GM23338 (cell line): ENCODE data around the gene BHLHA9. TPM values are rescaled to one million over a fixed set of nuclear protein-coding genes. Genes with fewer than 3 reads are reported as not detected.

Experiments
- ATAC-seq: fragments of 200-7000 bp; cut with Tn5 transposase; 3 replicates; pipeline ENCODE4 v1.9.1; 2020
- DNase-seq: peaks from one replicate; pipeline ENCODE4 v3.0.0-alpha.2; 2015; ENCODE audit warnings: low spot score
- H2AFZ ChIP-seq: fragments of 200-600 bp; sonication (generic); 2 replicates; pipeline ENCODE4 v1.8.0; 2016; ENCODE audit warnings: antibody characterized with exemption, mild to moderate bottlenecking, moderate library complexity
- H3F3A ChIP-seq: fragments of 200-600 bp; sonication (generic); replicated peaks from 2 replicates; pipeline ENCODE4 v1.8.0; 2017; ENCODE audit warnings: antibody characterized with exemption, mixed run types, low read depth
- H3K27ac ChIP-seq: fragments of 200-600 bp; sonication (generic); 2 replicates; pipeline ENCODE4 v1.6.1; 2016; ENCODE audit warnings: low read depth
- H3K27me3 ChIP-seq: fragments of 200-600 bp; sonication (generic); 2 replicates; pipeline ENCODE4 v1.8.0; 2016; ENCODE audit warnings: mild to moderate bottlenecking, mixed run types, moderate library complexity; ENCODE audit not compliant: insufficient read depth
- H3K36me3 ChIP-seq: fragments of 200-600 bp; sonication (generic); 2 replicates; pipeline ENCODE4 v1.8.0; 2016; ENCODE audit warnings: mild to moderate bottlenecking; ENCODE audit not compliant: insufficient read depth
- H3K4me1 ChIP-seq: fragments of 200-600 bp; sonication (generic); 2 replicates; pipeline ENCODE4 v1.8.0; 2016; ENCODE audit warnings: mild to moderate bottlenecking, moderate library complexity; ENCODE audit not compliant: insufficient read depth
- H3K4me2 ChIP-seq: fragments of 200-600 bp; sonication (generic); 2 replicates; pipeline ENCODE4 v1.7.1; 2017; ENCODE audit warnings: mixed run types
- H3K4me3 ChIP-seq: fragments of 200-600 bp; sonication (generic); 2 replicates; pipeline ENCODE4 v1.6.1; 2016; ENCODE audit warnings: mixed run types
- H3K79me2 ChIP-seq: fragments of 200-600 bp; sonication (generic); replicated peaks from 2 replicates; pipeline ENCODE4 v1.8.0; 2017; ENCODE audit warnings: mild to moderate bottlenecking; ENCODE audit not compliant: insufficient read depth
- H3K9me2 ChIP-seq: fragments of 200-600 bp; sonication (generic); 2 replicates; pipeline ENCODE4 v1.8.0; 2017; ENCODE audit not compliant: insufficient read depth
- H4K20me1 ChIP-seq: fragments of 200-600 bp; sonication (generic); replicated peaks from 2 replicates; pipeline ENCODE4 v1.8.0; 2017; ENCODE audit warnings: mild to moderate bottlenecking; ENCODE audit not compliant: insufficient read depth
- H3K27ac Mint-ChIP-seq: 2 replicates; pipeline ENCODE4 v1.8.0; 2020; ENCODE audit warnings: inconsistent platforms, mild to moderate bottlenecking, moderate library complexity, mixed read lengths
- H3K27me3 Mint-ChIP-seq: 3 replicates; pipeline ENCODE4 v1.8.0; 2022; ENCODE audit warnings: low read depth, mild to moderate bottlenecking, moderate library complexity, mixed read lengths, inconsistent platforms; ENCODE audit not compliant: insufficient read depth, poor library complexity
- H3K36me3 Mint-ChIP-seq: 3 replicates; pipeline ENCODE4 v1.8.0; 2021; ENCODE audit warnings: low read depth, mild to moderate bottlenecking, inconsistent platforms, moderate library complexity, mixed read lengths
- H3K4me1 Mint-ChIP-seq: 3 replicates; pipeline ENCODE4 v1.8.0; 2020; ENCODE audit warnings: mild to moderate bottlenecking, inconsistent platforms, mixed read lengths
- H3K4me3 Mint-ChIP-seq: 3 replicates; pipeline ENCODE4 v1.8.0; 2021; ENCODE audit warnings: moderate library complexity, mild to moderate bottlenecking, inconsistent platforms, mixed read lengths
- H3K9me3 Mint-ChIP-seq: 3 replicates; pipeline ENCODE4 v1.8.0; 2020; ENCODE audit warnings: moderate library complexity, mild to moderate bottlenecking, inconsistent platforms, mixed read lengths
- ETS1 ChIP-seq: IDR thresholded peaks from 2 replicates; pipeline ENCODE4 v1.6.1; 2016; ENCODE audit warnings: antibody characterized with exemption
- NANOG ChIP-seq: IDR thresholded peaks from 2 replicates; pipeline ENCODE4 v1.6.1; 2016; ENCODE audit warnings: antibody characterized with exemption, borderline replicate concordance
- STAT1 ChIP-seq: IDR thresholded peaks from one replicate; pipeline ENCODE4 v1.6.1; 2016; ENCODE audit warnings: antibody characterized with exemption; ENCODE audit not compliant: unreplicated experiment
- polyA plus RNA-seq: library from polyadenylated mRNA; unstranded; fragments of >200 nt; fragmentation: Nextera tagmentation; extraction: Ambion mirVana; gene quantifications from 2 replicates; pipeline ENCODE4 v1.2.1, GENCODE V29; 2016
- total RNA-seq: library from RNA; depleted of rRNA; stranded (reverse); fragments of >200 nt; shearing (Covaris generic); gene quantifications from 2 replicates; pipeline ENCODE4 v1.2.3, GENCODE V29; 2014
- TF ChIP-seq, protein P1 (sequence below), 2 experiments: fragments of 200-600 bp in 1 of 2; sonication (generic) in 1 of 2; conservative IDR thresholded peaks; 2 replicates each; pipeline versions ENCODE4 v1.5.1 to v1.6.1; 2016 to 2017; ENCODE audit warnings: antibody characterized with exemption in 2 of 2, low read depth in 2 of 2, mild to moderate bottlenecking in 2 of 2, moderate library complexity in 1 of 2

The BHLHA9 gene
- total and polyA plus RNA-seq, 2 experiments from 2014 or later = 0.39 to 2.3 TPM

- Histone ChIP-seq H3K9me2 (no peaks in the 10 kb centered on the region), H3K4me1 (no peaks in the 10 kb centered on the region), H3K27ac (no peak overlapping the region), H2AFZ (no peak overlapping the region), H3K4me2 (no peak overlapping the region), H3K36me3 (no peaks in the 10 kb centered on the region), H3K4me3 (no peak overlapping the region), H3F3A (no peaks in the 10 kb centered on the region), H4K20me1 (no peaks in the 10 kb centered on the region), H3K27me3 (peaks cover 9% of the 10 kb centered on the region), H3K79me2 (no peaks in the 10 kb centered on the region)
- ATAC-seq (peak; percentile 83), DNase-seq (peak; percentile 91)
- Mint-ChIP-seq H3K27ac (no peak overlapping the region), H3K9me3 (no peaks in the 10 kb centered on the region; the same call in 1 of the 3 replicates), H3K4me3 (no peak overlapping the region), H3K36me3 (no peaks in the 10 kb centered on the region; the same call in 2 of the 3 replicates), H3K4me1 (0 out of 3 replicates have a peak, but pooled peaks cover 5% of the 10 kb centered on the region), H3K27me3 (peaks cover 25% of the 10 kb centered on the region)
- TF ChIP-seq, protein P1, sequence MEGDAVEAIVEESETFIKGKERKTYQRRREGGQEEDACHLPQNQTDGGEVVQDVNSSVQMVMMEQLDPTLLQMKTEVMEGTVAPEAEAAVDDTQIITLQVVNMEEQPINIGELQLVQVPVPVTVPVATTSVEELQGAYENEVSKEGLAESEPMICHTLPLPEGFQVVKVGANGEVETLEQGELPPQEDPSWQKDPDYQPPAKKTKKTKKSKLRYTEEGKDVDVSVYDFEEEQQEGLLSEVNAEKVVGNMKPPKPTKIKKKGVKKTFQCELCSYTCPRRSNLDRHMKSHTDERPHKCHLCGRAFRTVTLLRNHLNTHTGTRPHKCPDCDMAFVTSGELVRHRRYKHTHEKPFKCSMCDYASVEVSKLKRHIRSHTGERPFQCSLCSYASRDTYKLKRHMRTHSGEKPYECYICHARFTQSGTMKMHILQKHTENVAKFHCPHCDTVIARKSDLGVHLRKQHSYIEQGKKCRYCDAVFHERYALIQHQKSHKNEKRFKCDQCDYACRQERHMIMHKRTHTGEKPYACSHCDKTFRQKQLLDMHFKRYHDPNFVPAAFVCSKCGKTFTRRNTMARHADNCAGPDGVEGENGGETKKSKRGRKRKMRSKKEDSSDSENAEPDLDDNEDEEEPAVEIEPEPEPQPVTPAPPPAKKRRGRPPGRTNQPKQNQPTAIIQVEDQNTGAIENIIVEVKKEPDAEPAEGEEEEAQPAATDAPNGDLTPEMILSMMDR (conservative IDR thresholded peaks at IDR 0.05; ENCODE audit: low read depth in 2 of 2) = peak; percentile 81 to 96
- no peak for TF ChIP-seq STAT1
- TF ChIP-seq NANOG = no peak
These were observed 5.9 kb downstream of the BHLHA9 start for GRCh38 chr17:1275962-1276736.

DNA sequence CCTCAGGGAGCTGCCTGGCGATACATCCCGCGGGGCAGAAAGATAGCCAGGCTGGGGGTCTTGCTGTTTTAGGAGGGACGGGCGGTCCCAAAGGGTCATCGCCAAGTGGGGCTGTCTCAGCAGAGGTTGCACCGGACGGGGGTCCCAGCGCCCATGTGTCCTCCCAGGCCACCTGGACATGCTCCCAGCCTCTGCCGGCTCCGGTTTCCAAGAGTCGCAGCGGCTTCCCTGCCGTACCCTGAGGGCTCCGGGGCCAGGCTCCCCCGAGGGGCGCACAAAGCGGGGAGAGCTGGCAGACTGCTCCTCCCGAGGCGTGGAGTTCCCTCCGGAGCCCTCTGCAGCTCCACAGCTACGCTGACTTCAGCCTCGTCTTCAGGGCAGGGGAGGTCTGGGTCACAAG lies 10.4 kb downstream of the BHLHA9 start:
- Histone ChIP-seq H2AFZ (no peak overlapping the region), H3F3A (0 out of 2 replicates have a peak, but pooled peaks cover 6% of the 10 kb centered on the region), H3K9me2 (no peaks in the 10 kb centered on the region), H3K4me1 (no peaks in the 10 kb centered on the region), H3K79me2 (no peaks in the 10 kb centered on the region), H3K27me3 (no peaks in the 10 kb centered on the region), H3K4me3 (no peak overlapping the region), H3K27ac (no peak overlapping the region), H3K4me2 (no peak overlapping the region), H4K20me1 (no peaks in the 10 kb centered on the region), H3K36me3 (no peaks in the 10 kb centered on the region)
- no peak for TF ChIP-seq ETS1
- no peak for DNase-seq
- Mint-ChIP-seq H3K27ac (no peak overlapping the region), H3K27me3 (peaks cover 21% of the 10 kb centered on the region), H3K4me1 (0 out of 3 replicates have a peak, but pooled peaks cover 5% of the 10 kb centered on the region), H3K9me3 (peaks cover 1% of the 10 kb centered on the region; the same call in 2 of the 3 replicates), H3K36me3 (no peaks in the 10 kb centered on the region; the same call in 2 of the 3 replicates), H3K4me3 (no peak overlapping the region)
- ATAC-seq = no peak
